ENCODE results near the gene KDM4C.

The KDM4C gene

DNA sequence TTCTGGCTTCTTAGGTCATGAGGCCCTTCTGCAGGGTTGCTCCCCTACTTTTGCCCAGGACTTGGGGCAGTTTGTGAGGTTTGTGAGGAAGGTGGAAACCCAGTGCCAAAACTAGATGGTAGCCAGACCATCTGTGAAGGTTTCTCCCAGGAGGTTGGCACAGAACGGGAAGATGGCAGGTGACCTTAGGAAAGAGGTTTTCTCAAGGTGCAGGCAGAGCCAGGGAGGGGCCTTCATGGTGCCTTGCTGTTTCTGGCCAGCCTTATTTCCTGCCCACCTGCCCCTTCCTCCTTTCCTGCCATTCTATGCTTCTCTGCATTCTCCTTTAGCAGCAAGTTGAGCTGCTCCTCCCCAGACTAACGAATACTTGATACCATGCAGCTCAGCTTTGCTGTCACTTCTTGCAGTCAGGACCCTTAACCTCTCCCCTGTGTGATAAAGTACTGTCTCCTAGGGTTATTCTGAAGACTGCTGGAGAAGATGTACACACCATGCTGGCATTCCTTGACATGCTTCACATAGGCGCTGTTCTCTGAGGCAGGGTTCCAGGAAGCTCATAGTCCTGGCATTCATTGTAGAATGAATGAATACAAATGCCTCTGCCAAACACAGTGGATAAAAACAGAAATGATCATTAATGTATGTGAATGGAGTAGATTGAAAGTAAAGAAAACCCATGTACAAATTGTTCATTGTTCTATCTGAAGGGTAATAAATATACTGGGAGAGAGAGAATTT, 154.3 kb downstream of the KDM4C start:
- no peak for DNase-seq
- no peaks in the 10 kb centered on the region for H3K36me3 Mint-ChIP-seq (ENCODE audit: insufficient read depth)
- no peak overlapping the region for H3K4me3 Mint-ChIP-seq
- peaks cover 17 to 22% of the 10 kb centered on the region in 2 donors for H3K4me1 Mint-ChIP-seq (ENCODE audit: low read depth in 2 of 2)
- H3K27me3 Mint-ChIP-seq = no peaks in the 10 kb centered on the region
- ATAC-seq (replicated peaks) = no peak
- no peaks in the 10 kb centered on the region for H3K9me3 Mint-ChIP-seq
- H3K27ac Mint-ChIP-seq = no peak overlapping the region

DNA sequence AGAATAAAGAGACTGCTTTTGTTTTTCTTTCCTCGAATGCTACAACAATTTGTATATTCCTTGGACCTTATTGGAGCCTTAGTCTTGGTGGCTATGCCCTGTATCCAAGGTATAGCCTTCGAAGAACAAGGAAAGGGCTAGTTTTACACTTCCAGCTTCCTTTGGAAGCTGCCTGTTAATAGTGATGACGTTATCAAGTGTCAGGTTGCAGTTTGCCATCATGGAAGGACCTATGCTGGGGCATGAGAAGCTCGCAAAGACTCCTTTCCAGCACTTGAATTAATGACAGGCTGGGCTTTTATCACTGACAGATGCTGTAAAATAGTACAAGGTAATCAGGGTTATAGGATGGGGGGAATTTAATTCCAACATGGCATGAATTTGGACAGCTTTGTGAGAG, 157.9 kb downstream of the KDM4C start:
- Mint-ChIP-seq H3K4me3 (no peak overlapping the region), H3K27ac (peak overlapping the region in 1 of 2 donors; percentile 14), H3K4me1 (ENCODE audit: low read depth in 2 of 2) (peaks cover 25 to 39% of the 10 kb centered on the region in 2 donors), H3K9me3 (no peaks in the 10 kb centered on the region), H3K27me3 (no peaks in the 10 kb centered on the region), H3K36me3 (ENCODE audit: insufficient read depth) (no peaks in the 10 kb centered on the region)
- no peak for DNase-seq
- ATAC-seq (replicated peaks) = no peak

- H3K9me3 Mint-ChIP-seq = no peaks in the 10 kb centered on the region
- H3K27ac Mint-ChIP-seq = peak overlapping the region in 1 of 2 donors; percentile 3
- H3K27me3 Mint-ChIP-seq = no peaks in the 10 kb centered on the region
- ATAC-seq (replicated peaks) (no peak), DNase-seq (no peak)
- H3K4me3 Mint-ChIP-seq = no peak overlapping the region
- H3K36me3 Mint-ChIP-seq (ENCODE audit: insufficient read depth) = no peaks in the 10 kb centered on the region
- H3K4me1 Mint-ChIP-seq (ENCODE audit: low read depth in 2 of 2) = peaks cover 30 to 47% of the 10 kb centered on the region in 2 donors
These were observed 159.4 kb downstream of the KDM4C start for GRCh38 chr9:6917162-6917561.

GRCh38 chr9:6920041-6920440, 162.3 kb downstream of the KDM4C start:
- Mint-ChIP-seq H3K9me3 (no peaks in the 10 kb centered on the region), H3K4me3 (no peak overlapping the region), H3K36me3 (ENCODE audit: insufficient read depth) (peaks cover 2% of the 10 kb centered on the region), H3K27me3 (no peaks in the 10 kb centered on the region), H3K4me1 (ENCODE audit: low read depth in 2 of 2) (peaks cover 40 to 61% of the 10 kb centered on the region in 2 donors), H3K27ac (no peak overlapping the region)
- ATAC-seq (replicated peaks) (no peak), DNase-seq (no peak)

GRCh38 chr9:6921315-6921714, 163.5 kb downstream of the KDM4C start:
- H3K9me3 Mint-ChIP-seq = no peaks in the 10 kb centered on the region
- no peak for ATAC-seq (replicated peaks)
- peaks cover 41 to 66% of the 10 kb centered on the region in 2 donors for H3K4me1 Mint-ChIP-seq (ENCODE audit: low read depth in 2 of 2)
- H3K36me3 Mint-ChIP-seq (ENCODE audit: insufficient read depth) = peaks cover 2% of the 10 kb centered on the region
- no peak for DNase-seq
- H3K27me3 Mint-ChIP-seq = no peaks in the 10 kb centered on the region
- peak overlapping the region in 1 of 2 donors; percentile 52 for H3K27ac Mint-ChIP-seq
- no peak overlapping the region for H3K4me3 Mint-ChIP-seq

DNA sequence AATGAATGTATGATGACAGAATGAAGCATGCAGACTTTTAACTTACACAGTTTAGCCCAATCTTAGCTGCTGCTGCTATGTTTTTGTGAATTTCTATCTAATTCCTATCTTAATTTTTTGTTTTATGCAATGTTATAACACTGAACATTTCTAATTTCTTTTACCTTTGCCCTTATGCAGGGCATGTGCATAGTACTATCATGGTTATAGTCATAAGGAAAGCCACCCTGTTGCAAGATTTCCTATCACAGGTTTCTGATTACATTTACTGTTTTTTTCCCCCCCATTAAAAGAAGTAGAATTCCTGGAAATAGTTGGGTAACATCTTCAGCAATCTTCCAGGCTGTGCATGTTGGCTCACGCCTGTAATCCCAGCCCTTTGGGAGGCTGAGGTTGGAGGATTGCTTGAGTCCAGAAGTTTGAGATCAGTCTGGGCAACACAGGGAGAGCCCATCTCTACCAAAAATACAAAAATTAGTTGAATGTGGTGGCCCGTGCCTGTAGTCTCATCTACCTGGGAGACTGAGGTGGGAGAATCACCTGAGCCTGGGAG, 164.4 kb downstream of the KDM4C start:
- no peak for ATAC-seq (replicated peaks)
- no peaks in the 10 kb centered on the region for H3K27me3 Mint-ChIP-seq
- H3K4me3 Mint-ChIP-seq = no peak overlapping the region
- peaks cover 2% of the 10 kb centered on the region for H3K36me3 Mint-ChIP-seq (ENCODE audit: insufficient read depth)
- DNase-seq = no peak
- H3K9me3 Mint-ChIP-seq = no peaks in the 10 kb centered on the region
- peaks cover 43 to 64% of the 10 kb centered on the region in 2 donors for H3K4me1 Mint-ChIP-seq (ENCODE audit: low read depth in 2 of 2)
- peak overlapping the region in 1 of 2 donors; percentile 52 for H3K27ac Mint-ChIP-seq

- ATAC-seq (replicated peaks) (no peak), DNase-seq (no peak)
- H3K9me3 Mint-ChIP-seq = no peaks in the 10 kb centered on the region
- H3K4me1 Mint-ChIP-seq (ENCODE audit: low read depth in 2 of 2) = peaks cover 40 to 62% of the 10 kb centered on the region in 2 donors
- H3K36me3 Mint-ChIP-seq (ENCODE audit: insufficient read depth) = peaks cover 2% of the 10 kb centered on the region
- H3K27me3 Mint-ChIP-seq = no peaks in the 10 kb centered on the region
- H3K27ac Mint-ChIP-seq = peak overlapping the region in 1 of 2 donors; percentile 52
- no peak overlapping the region for H3K4me3 Mint-ChIP-seq
These were observed 164.9 kb downstream of the KDM4C start for GRCh38 chr9:6922680-6923079.

GRCh38 chr9:6923086-6923485, 165.3 kb downstream of the KDM4C start:
- Mint-ChIP-seq H3K9me3 (no peaks in the 10 kb centered on the region), H3K27me3 (no peaks in the 10 kb centered on the region), H3K27ac (peak overlapping the region; percentile 7 to 52), H3K36me3 (ENCODE audit: insufficient read depth) (peaks cover 2% of the 10 kb centered on the region), H3K4me3 (no peak overlapping the region), H3K4me1 (ENCODE audit: low read depth in 2 of 2) (peaks cover 42 to 65% of the 10 kb centered on the region in 2 donors)
- ATAC-seq (replicated peaks) = no peak
- DNase-seq = no peak

- Mint-ChIP-seq H3K36me3 (ENCODE audit: insufficient read depth) (peaks cover 3% of the 10 kb centered on the region), H3K4me1 (ENCODE audit: low read depth in 2 of 2) (peaks cover 49 to 72% of the 10 kb centered on the region in 2 donors), H3K27ac (no peak overlapping the region), H3K4me3 (no peak overlapping the region), H3K9me3 (no peaks in the 10 kb centered on the region), H3K27me3 (no peaks in the 10 kb centered on the region)
- DNase-seq (no peak), ATAC-seq (replicated peaks) (no peak)
These were observed 166.4 kb downstream of the KDM4C start for GRCh38 chr9:6924149-6924548.

DNA sequence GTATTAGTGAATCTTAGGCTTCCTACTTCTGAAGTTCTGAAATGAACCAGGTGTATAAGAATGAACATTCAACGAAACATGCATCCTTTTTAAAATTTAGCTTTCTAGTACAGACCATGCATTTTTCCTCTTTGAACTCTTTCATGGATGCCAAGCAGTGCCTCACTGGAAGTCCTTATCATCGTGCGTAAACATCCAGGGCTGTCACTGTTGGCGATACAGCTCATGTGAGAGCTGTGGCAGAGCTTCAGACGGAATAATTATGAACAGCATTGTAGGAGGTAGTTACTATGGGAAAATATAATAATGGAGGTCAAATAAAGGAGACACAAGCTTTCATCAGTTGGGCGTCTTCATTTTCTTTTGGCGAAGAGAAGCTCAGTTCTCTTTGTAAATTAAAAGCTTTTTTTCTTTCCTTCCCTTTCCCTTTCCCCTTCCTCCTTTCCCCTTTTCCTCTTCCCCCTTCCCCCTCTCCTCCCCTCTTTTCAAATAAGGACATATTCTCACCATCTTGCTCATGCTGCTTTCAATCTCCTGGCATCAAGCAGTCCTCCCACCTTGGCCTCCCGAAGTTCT, 167.3 kb downstream of the KDM4C start:
- H3K36me3 Mint-ChIP-seq (ENCODE audit: insufficient read depth) = peaks cover 6% of the 10 kb centered on the region
- H3K9me3 Mint-ChIP-seq = no peaks in the 10 kb centered on the region
- ATAC-seq (replicated peaks) = no peak
- H3K4me3 Mint-ChIP-seq = no peak overlapping the region
- H3K27ac Mint-ChIP-seq = no peak overlapping the region
- peaks cover 46 to 66% of the 10 kb centered on the region in 2 donors for H3K4me1 Mint-ChIP-seq (ENCODE audit: low read depth in 2 of 2)
- H3K27me3 Mint-ChIP-seq = no peaks in the 10 kb centered on the region
- DNase-seq = no peak

GRCh38 chr9:6925836-6926235, 168.1 kb downstream of the KDM4C start:
- H3K4me1 Mint-ChIP-seq (ENCODE audit: low read depth in 2 of 2) = peaks cover 46 to 65% of the 10 kb centered on the region in 2 donors
- H3K27ac Mint-ChIP-seq = peak overlapping the region in 1 of 2 donors; percentile 63
- no peaks in the 10 kb centered on the region for H3K27me3 Mint-ChIP-seq
- H3K36me3 Mint-ChIP-seq (ENCODE audit: insufficient read depth) = peaks cover 6% of the 10 kb centered on the region
- DNase-seq (no peak), ATAC-seq (replicated peaks) (no peak)
- no peaks in the 10 kb centered on the region for H3K9me3 Mint-ChIP-seq
- H3K4me3 Mint-ChIP-seq = no peak overlapping the region

- H3K4me3 Mint-ChIP-seq = no peak overlapping the region
- peaks cover 43 to 59% of the 10 kb centered on the region in 2 donors for H3K4me1 Mint-ChIP-seq (ENCODE audit: low read depth in 2 of 2)
- no peaks in the 10 kb centered on the region for H3K9me3 Mint-ChIP-seq
- no peaks in the 10 kb centered on the region for H3K27me3 Mint-ChIP-seq
- peak overlapping the region in 1 of 2 donors; percentile 63 for H3K27ac Mint-ChIP-seq
- no peak for DNase-seq
- peaks cover 6% of the 10 kb centered on the region for H3K36me3 Mint-ChIP-seq (ENCODE audit: insufficient read depth)
- no peak for ATAC-seq (replicated peaks)
These were observed 168.7 kb downstream of the KDM4C start for GRCh38 chr9:6926436-6926835.

GRCh38 chr9:6927838-6928237, 170.1 kb downstream of the KDM4C start:
- peaks cover 4% of the 10 kb centered on the region for H3K36me3 Mint-ChIP-seq (ENCODE audit: insufficient read depth)
- no peaks in the 10 kb centered on the region for H3K27me3 Mint-ChIP-seq
- H3K27ac Mint-ChIP-seq = no peak overlapping the region
- H3K4me1 Mint-ChIP-seq (ENCODE audit: low read depth in 2 of 2) = peaks cover 32 to 58% of the 10 kb centered on the region in 2 donors
- DNase-seq (no peak), ATAC-seq (replicated peaks) (no peak)
- no peak overlapping the region for H3K4me3 Mint-ChIP-seq
- H3K9me3 Mint-ChIP-seq = no peaks in the 10 kb centered on the region

GRCh38 chr9:6928863-6929262, 171.1 kb downstream of the KDM4C start:
- peak overlapping the region in 1 of 2 donors; percentile 47 for H3K27ac Mint-ChIP-seq
- no peak overlapping the region for H3K4me3 Mint-ChIP-seq
- no peak for ATAC-seq (replicated peaks)
- no peak for DNase-seq
- H3K27me3 Mint-ChIP-seq = no peaks in the 10 kb centered on the region
- no peaks in the 10 kb centered on the region for H3K9me3 Mint-ChIP-seq
- peaks cover 25 to 53% of the 10 kb centered on the region in 2 donors for H3K4me1 Mint-ChIP-seq (ENCODE audit: low read depth in 2 of 2)
- peaks cover 4% of the 10 kb centered on the region for H3K36me3 Mint-ChIP-seq (ENCODE audit: insufficient read depth)

Data from effector memory CD8-positive, alpha-beta T cell (primary cell).